ENCODE measurements around the gene CACNA1F. TPM values are rescaled to one million over a fixed set of nuclear protein-coding genes. Genes with fewer than 3 reads are reported as not detected.

CACNA1F gene
- total RNA-seq, 1 experiment from 2014 or later, result not detected

GRCh38 chrX:49260221-49260985 is 27.3 kb upstream of the CACNA1F start:
- DNase-seq (ENCODE audit: low read depth, low spot score), result no peak
- in situ Hi-C loops (cut with HindIII; ENCODE audit: low pct_unique_long_range_greater_than_20kb, low sequenced_read_pairs), result no loop called here

GRCh38 chrX:49258749-49259124 is 25.6 kb upstream of the CACNA1F start:
- in situ Hi-C loops (cut with HindIII; ENCODE audit: low pct_unique_long_range_greater_than_20kb, low sequenced_read_pairs), result no loop called here
- no peak for DNase-seq (ENCODE audit: low read depth, low spot score)

GRCh38 chrX:49257846-49258748 is 25.0 kb upstream of the CACNA1F start:
- in situ Hi-C loops (cut with HindIII; ENCODE audit: low pct_unique_long_range_greater_than_20kb, low sequenced_read_pairs), result no loop called here
- no peak for DNase-seq (ENCODE audit: low read depth, low spot score)

- in situ Hi-C loops (cut with HindIII; ENCODE audit: low pct_unique_long_range_greater_than_20kb, low sequenced_read_pairs), result no loop called here
- DNase-seq (ENCODE audit: low read depth, low spot score), result no peak
Observed at GRCh38 chrX:49257074-49257790, 24.1 kb upstream of the CACNA1F start.

- in situ Hi-C loops (cut with HindIII; ENCODE audit: low pct_unique_long_range_greater_than_20kb, low sequenced_read_pairs), result no loop called here
- no peak for DNase-seq (ENCODE audit: low read depth, low spot score)
Observed at GRCh38 chrX:49256268-49256995, 23.3 kb upstream of the CACNA1F start.

- in situ Hi-C loops (cut with HindIII; ENCODE audit: low pct_unique_long_range_greater_than_20kb, low sequenced_read_pairs), result no loop called here
- DNase-seq (ENCODE audit: low read depth, low spot score), result no peak
Observed at GRCh38 chrX:49254639-49255038, 21.5 kb upstream of the CACNA1F start.

- no peak for DNase-seq (ENCODE audit: low read depth, low spot score)
- in situ Hi-C loops (cut with HindIII; ENCODE audit: low pct_unique_long_range_greater_than_20kb, low sequenced_read_pairs), result no loop called here
Observed at GRCh38 chrX:49251325-49251724, 18.2 kb upstream of the CACNA1F start.

- in situ Hi-C loops (cut with HindIII; ENCODE audit: low pct_unique_long_range_greater_than_20kb, low sequenced_read_pairs), result no loop called here
Observed at GRCh38 chrX:49250578-49250977, 17.4 kb upstream of the CACNA1F start.

GRCh38 chrX:49250066-49250465 is 16.9 kb upstream of the CACNA1F start:
- DNase-seq (ENCODE audit: low read depth, low spot score), result no peak
- in situ Hi-C loops (cut with HindIII; ENCODE audit: low pct_unique_long_range_greater_than_20kb, low sequenced_read_pairs), result no loop called here

More at GRCh38 chrX:49250578-49250977, 17.4 kb upstream of the CACNA1F start:
- no peak for DNase-seq (ENCODE audit: low read depth, low spot score)

GRCh38 chrX:49249616-49250015 is 16.5 kb upstream of the CACNA1F start:
- DNase-seq (ENCODE audit: low read depth, low spot score), result no peak
- in situ Hi-C loops (cut with HindIII; ENCODE audit: low pct_unique_long_range_greater_than_20kb, low sequenced_read_pairs), result no loop called here

- in situ Hi-C loops (cut with HindIII; ENCODE audit: low pct_unique_long_range_greater_than_20kb, low sequenced_read_pairs), result no loop called here
Observed at GRCh38 chrX:49249071-49249470, 15.9 kb upstream of the CACNA1F start.

GRCh38 chrX:49247916-49248811 is 15.0 kb upstream of the CACNA1F start:
- DNase-seq (ENCODE audit: low read depth, low spot score), result no peak
- in situ Hi-C loops (cut with HindIII; ENCODE audit: low pct_unique_long_range_greater_than_20kb, low sequenced_read_pairs), result no loop called here

More at GRCh38 chrX:49249071-49249470, 15.9 kb upstream of the CACNA1F start:
- no peak for DNase-seq (ENCODE audit: low read depth, low spot score)

- in situ Hi-C loops (cut with HindIII; ENCODE audit: low pct_unique_long_range_greater_than_20kb, low sequenced_read_pairs), result no loop called here
Observed at GRCh38 chrX:49247346-49247745, 14.2 kb upstream of the CACNA1F start.

GRCh38 chrX:49246541-49246940 is 13.4 kb upstream of the CACNA1F start:
- in situ Hi-C loops (cut with HindIII; ENCODE audit: low pct_unique_long_range_greater_than_20kb, low sequenced_read_pairs), result no loop called here
- no peak for DNase-seq (ENCODE audit: low read depth, low spot score)

More at GRCh38 chrX:49247346-49247745, 14.2 kb upstream of the CACNA1F start:
- no peak for DNase-seq (ENCODE audit: low read depth, low spot score)

GRCh38 chrX:49244207-49244606 is 11.1 kb upstream of the CACNA1F start:
- in situ Hi-C loops (cut with HindIII; ENCODE audit: low pct_unique_long_range_greater_than_20kb, low sequenced_read_pairs), result no loop called here
- no peak for DNase-seq (ENCODE audit: low read depth, low spot score)

- no peak for DNase-seq (ENCODE audit: low read depth, low spot score)
- in situ Hi-C loops (cut with HindIII; ENCODE audit: low pct_unique_long_range_greater_than_20kb, low sequenced_read_pairs), result no loop called here
Observed at GRCh38 chrX:49243166-49243565, 10.0 kb upstream of the CACNA1F start.

Measured in SK-MEL-5 (cell line).